Eye (tissue), 1 donor: ENCODE results near the gene TLE5.
"Not testable (repeated sequence)": the region's sequence is repeated elsewhere in the genome, so short reads cannot be mapped to it uniquely, and the experiment has no call there.

Source experiments
- DNase-seq: peaks from one replicate; pipeline ENCODE4 v3.0.0-alpha.2; 2015

TLE5 gene

DNA sequence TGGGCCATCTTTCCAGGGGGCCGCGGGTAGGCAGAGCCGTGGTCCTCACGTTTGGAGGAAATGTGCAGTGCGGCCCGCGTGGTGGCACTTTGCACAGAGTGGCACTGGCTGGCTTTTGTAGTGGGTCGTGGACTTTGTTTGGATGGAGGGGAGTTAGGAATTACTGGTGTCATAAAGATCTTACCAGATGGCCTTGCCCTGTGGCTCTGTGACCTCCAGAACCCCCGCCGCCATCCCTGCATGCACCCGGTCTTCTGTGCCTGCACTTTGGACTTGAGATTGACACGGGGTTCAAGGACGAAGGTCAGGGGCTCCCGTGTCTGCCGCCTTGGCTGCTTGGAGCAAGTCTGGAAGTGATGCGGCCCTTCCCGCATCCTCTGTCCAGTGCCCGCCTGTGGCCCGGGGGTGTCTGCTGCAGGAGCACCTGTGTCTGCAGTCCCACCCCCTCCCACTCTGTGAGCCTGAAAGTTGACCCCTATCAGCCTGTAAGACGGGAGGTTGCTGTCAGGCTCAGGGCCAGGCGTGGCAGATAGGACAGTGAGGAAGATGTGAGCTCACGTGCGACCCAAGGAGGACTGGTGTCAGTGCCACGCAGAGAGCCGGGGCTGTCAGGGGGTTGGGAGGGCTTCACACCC, 34.1 kb upstream of the TLE5 start:
- DNase-seq, result no peak

DNA sequence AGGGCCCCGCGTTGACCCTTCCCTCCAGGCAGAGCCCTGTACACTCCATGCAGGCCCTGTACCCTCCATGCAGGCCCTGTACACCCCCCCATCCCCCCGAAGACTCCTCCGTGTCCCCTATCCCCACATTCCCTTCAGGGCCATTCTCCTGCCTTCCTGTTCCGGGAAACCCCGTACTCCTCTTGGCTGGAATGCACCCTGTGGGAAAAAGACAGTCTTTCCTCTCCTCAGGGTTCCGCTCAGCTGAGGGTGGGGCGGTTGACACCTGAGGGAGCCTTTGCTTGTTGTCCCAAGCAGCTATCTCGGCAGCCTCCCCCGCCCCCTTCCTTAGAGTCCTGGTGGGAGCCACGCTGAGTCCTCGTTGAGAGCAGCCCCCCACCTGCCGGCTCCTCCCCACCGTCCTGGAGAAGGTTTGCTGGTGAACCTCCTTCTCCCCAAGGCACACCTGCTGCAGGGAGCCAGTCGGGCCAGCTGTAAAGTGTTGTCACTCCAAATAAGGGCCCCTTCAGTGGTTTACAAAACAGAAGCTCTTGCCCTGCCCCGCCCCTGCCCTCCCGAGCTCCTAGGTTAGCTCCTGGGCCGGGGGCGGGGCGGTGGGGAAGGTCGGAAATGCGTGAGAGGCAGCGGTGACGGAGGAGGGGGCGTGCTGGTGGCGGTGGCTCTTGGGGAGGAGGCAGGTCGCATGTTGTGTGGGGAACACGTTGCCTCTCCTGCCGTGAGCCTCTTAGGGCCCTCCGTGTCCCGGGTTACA, 33.3 kb upstream of the TLE5 start:
- no peak for DNase-seq

DNA sequence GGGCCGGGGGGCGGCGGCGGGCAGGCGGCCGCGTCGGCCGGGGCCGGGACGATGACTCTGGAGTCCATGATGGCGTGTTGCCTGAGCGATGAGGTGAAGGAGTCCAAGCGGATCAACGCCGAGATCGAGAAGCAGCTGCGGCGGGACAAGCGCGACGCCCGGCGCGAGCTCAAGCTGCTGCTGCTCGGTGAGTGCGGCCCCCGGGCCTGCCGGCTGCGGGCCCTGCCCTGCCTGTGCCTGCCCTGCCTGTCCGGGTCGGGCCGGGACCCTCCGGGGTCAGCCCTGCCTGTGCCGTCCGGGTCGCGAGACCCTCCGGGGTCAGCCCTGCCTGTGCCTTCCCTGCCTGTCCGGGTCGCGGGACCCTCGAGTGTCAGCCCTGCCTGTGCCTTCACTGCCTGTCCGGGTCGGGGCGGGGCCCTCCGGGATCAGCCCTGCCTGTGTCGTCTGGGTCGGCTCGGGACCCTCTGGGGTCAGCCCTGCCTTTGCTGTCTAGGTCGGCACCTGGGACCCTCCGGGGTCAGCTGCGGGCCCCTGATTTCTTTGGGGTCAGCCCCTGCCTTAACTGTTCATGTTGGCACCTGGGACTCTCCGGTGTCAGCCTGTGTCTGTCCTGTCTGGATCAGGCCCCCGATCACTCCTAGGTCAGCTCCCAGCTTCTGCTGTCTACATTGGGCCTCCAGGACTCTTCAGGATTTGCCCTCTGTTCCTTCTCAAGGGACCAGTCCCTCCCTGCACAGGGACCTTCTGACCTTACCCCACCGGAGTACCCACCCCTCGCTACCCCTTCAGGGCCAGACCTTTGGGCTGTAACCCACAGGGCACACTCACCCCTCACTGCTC, 32.5 kb upstream of the TLE5 start:
- DNase-seq, result peak; percentile 62

DNA sequence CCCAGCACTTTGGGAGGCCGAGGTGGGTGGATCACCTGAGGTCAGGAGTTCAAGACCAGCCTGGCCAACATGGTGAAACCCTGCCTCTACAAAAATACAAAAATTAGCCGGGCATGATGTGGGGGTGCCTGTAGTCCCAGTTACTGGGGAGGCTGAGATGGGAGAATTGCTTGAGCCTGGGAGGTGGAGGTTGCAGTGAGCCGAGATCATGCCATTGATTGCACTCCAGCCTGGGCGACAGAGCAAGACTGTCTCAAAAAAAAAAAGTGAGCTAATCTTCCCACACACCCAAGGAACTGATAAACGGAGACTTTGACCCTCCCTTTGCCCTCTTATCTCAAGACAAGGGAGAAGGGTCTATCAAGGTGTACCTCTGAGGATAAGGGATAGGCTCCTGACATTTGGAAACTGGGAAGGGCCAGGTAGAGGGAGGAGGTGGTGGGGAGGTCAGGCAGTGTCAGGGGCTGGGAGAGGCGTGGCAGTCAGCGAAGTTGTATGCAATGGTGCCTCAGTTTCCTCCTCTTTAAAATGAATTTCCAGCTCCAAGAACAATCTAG, 27.1 kb upstream of the TLE5 start:
- not testable (repeated sequence) for DNase-seq

DNA sequence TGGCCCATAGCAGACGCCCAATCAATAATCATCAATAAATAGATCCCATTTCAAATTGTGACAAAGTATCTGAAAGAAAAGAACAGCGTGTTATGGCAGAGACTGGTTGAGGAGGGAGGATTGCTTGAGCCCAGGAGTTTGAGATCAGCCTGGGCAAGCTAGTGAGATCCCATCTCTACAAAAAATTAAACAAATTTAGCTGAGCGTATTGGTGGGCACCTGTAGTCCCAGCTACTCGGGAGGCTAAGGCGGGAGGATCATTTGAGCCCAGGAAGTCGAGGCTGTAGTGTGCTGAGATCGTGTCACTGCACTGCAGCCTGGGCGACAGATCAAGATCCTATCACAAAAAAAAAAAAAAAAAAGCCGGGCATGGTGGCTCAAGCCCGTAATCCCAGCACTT, 25.5 kb upstream of the TLE5 start:
- no peak for DNase-seq

DNA sequence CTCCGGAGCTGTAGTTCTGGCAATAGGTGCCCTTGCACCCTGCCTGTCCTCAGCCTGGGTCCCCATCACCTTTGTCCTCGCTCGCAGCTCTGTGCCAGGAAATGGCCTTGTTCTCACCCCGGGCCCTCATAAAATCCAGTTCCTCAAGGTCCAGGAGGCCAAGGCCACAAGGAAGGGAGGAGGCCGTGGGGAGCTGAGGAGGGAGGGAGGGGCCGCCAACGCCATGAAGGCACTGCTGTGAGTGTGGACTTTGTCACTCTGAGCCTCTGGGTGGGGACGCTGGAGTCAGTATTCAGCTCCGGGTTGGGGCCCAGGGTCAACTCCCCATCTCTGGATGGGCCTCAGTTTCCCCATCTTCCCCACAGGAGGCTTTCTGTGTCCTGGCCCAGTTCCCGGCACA, 22.6 kb upstream of the TLE5 start:
- DNase-seq, result no peak

DNA sequence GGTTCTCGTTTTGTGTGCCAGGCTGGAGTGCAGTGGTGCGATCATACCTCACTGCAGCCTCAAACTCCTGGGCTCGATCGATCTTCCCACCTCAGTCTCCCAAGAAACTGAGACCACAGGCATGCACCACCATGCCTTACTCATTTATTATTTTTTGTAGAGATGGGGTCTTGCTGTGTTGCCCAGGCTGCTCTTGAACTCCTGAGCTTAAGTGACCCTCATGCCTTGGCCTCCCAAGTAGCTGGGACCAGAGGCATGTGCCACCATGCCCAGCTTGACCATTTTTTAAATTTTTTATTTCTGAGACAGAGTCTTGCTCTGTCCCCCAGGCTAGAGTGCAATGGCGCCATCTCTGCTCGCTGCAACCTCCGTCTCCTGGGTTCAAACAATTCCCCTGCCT, 21.7 kb upstream of the TLE5 start:
- DNase-seq, result no peak

DNA sequence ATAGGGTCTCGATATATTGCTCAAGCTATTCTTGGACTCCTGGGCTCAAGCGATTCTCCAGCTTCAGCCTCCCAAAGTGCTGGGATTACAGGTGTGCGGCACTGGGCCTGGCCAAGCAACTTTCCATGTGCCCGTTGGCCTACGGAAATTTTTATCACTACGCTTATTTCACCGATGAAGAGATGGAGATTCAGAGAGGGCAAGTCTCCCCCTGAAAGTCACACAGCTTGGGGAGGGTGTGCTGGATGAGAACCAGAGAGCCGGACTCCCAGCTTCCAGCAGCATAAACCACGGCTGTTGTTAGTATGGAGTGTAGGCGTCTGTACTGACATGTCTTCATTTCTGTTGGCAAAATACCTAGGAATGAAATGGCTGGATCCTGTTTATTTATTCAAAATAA, 20.0 kb upstream of the TLE5 start:
- DNase-seq, result no peak

DNA sequence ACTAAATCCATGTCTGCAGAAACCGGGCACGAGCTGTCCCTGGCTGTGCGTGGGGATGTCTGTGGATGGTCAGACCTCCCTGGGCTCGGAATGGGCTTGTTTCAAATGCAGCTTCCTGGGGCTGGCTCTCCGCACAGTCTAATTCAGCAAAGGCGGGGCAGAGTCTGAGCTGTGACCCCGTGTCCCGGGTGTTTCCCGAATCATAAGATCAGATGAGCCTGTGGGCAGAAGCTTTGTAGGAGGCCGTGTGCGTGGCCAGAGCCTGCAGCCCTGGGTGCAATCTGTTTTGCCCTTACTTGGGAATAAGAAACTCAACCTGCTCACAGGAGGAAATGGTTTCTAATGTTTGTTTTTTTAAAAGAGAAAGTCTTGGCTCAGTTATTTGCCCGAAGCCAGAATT, 18.0 kb upstream of the TLE5 start:
- no peak for DNase-seq

DNA sequence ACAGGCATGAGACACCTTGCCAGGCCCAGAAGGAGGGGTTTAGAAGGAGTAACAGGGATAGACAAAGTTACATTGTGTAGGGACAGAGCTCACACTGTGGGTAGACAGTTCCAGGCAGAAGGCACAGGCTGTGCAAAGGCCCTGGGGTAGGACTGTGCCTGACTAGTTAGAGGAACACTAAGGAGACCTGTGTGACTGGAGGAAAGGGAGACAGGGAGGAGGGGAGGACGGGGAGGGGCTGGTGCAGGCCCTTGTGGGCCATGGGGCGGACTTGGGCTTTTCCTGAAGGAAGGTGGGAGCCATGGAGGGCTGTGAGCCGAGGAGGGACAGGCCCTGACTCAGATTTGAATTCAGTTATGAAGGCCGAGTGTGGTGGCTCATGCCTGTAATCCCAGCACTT, 17.3 kb upstream of the TLE5 start:
- no peak for DNase-seq

DNA sequence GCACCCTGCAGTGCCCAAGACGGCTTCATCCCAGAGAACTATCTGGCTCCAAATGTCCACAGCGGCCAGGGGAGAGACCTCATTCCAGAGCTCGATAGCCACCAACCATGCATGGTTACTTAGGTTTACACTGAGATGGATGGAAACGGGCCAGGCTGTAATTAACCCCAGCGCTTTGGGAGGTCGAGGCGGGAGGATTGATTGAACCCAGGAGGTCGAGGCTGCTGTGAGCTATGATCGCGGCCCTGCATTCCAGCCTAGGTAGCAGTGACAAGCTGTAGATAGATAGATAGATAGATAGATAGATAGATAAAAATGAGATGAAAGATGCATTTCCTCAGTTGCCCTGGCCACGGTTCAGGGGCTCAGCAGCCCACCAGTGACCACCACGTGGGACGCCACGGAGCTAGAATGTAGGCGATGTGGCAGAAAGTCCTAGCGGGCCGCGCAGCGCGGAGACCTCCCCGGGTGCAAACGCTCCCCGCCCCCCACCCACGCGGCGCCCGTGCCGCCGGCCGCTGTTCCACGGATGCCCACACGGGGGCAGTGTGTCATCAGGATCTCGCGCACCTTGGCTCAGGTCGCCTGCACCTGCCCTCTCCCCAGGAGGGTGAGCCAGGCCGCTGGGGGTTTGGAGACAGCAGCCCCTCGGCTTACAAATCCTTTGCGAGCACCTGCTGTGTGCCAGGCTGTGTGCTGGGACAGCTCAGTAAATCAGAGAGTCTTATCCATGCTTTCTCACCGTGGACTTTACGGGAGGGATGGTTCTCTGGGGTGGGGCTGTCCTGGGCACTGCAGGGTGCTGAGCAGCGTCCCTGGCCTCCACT, 13.5 kb upstream of the TLE5 start:
- peak; percentile 86 for DNase-seq

DNA sequence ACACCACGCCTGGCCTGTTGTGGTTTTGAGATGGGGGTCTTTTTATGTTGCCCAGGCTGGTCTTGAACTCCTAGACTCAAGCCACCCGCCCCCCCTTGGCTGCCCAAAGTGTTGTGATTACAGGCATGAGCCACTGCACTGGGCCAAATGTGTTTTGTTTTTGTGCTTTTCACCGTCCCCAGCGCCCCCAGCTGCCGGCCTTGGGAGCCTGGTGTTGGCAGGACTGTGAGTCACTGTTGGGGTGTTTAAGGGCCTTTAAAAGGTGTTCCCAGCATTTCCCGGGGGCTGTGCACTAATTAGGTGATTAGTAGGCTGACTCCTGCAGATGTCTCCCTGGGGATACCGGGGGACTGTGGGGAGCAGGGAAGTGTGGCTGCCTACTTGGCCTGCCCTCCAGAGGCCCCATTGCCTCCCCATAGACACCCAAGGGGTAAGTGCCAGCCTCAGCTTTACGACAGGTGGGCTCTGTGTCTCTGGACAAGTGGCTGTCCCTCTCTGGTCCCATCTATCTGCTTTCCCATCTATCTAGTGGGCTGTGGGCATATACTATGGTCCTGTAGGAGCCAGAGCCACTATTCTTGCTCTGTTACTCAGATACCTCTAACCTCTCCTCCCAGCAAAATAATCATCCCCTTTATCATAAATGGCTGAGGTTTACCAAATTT, 11.8 kb upstream of the TLE5 start:
- DNase-seq, result no peak

DNA sequence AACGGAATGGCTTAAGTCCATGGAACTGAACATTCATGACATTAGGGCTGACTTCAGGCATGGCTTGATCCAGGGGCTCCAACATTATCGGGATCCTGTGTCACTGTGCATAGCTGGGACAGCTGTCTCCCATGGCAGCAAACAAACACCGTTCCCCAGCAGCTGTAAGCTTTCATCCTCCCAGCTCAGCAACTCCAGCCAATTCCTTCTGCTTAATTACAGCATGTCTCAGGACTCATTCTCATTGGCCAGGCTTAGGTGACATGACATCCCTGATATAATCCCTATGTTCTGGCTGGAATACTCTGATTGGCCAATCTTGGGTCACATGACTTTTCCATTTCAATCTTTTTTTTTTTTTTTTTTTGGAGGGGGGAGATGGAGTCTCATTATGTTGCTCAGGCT, 10.9 kb upstream of the TLE5 start:
- peak; percentile 75 for DNase-seq

DNA sequence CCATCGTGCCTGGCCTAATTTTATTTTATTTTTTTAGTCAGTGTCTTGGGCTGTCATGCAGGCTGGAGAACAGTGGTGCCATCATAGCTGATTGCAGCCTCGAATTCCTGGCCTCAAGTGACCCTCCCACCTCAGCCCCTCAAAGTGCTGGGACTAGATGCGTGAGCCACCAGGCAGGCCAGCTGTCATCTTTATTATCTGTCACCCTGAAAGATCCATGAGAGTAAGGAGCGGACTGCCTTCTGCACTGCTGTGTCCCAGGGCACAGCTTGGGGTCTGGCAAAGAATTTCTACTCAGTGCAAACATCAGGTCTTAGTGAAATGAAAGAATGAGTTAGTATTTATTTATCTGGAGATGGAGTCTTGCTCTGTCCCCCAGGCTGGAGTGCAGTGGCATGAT, 9.5 kb upstream of the TLE5 start:
- peak; percentile 75 for DNase-seq

DNA sequence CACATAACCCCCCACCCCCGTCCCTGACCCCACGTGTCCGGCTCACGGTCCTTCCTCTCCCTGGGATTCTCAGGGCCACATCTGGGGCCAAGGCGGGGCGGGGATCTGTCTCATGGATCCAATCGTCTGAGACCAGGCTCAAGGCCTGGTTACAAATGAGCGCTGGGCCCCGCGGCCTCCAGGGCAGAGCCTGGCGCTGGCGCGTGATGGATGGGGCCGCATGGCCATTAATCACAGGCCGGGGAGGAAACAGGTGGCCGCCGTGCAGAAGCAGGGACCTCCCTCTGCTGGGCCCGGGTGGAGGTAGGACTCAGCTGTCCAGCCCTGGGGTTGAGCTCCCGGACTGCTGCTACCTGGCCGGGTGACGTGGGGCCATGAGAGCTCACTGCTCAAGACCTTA, 5.8 kb upstream of the TLE5 start:
- DNase-seq, result peak; percentile 46

DNA sequence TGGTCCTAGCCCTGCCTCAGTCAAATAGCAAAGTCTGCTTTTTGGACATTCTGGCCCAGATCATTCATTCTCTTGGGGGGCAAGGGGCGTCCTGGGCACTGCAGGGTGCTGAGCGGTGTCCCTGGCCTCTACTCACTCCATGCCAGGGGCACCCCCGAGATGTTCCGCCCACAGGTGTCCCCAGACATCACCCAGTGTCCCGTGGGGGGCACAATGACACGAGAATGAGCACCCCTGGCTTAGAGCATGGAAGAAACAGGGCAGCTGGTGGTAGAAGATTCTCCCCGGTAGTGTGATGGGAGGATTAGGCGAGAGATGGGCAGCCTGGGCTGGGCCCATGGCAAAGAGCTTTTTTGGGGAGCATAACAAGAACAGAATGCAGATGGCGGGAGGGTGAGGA, 5.3 kb upstream of the TLE5 start:
- DNase-seq, result no peak

DNA sequence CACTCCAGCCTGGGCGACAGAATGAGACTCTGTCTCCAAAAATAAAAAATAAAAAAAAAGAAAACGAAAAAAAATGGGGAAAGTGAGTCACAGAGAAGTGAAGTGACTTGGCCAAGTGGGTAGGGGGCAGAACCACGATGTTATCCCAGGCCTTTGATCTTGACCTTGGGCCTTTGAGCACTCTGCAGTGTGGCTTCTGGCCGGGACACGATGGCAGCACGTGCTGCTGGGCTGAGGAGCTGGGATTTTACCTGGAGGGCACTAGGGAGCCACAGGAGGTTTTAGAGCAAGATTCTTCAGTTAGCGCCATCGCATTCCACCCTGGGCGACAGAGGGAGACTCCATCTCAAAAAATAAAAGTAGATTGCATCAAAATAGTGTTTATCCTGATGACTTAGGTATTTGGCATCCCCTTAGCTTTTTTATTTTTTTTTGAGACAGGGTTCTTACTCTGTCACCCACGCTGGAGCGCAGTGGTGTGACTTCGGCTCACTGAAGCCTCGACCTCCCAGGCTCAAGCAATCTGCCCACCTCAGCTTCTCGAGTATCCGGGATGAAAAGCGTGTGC, 4.3 kb upstream of the TLE5 start:
- DNase-seq, result no peak

DNA sequence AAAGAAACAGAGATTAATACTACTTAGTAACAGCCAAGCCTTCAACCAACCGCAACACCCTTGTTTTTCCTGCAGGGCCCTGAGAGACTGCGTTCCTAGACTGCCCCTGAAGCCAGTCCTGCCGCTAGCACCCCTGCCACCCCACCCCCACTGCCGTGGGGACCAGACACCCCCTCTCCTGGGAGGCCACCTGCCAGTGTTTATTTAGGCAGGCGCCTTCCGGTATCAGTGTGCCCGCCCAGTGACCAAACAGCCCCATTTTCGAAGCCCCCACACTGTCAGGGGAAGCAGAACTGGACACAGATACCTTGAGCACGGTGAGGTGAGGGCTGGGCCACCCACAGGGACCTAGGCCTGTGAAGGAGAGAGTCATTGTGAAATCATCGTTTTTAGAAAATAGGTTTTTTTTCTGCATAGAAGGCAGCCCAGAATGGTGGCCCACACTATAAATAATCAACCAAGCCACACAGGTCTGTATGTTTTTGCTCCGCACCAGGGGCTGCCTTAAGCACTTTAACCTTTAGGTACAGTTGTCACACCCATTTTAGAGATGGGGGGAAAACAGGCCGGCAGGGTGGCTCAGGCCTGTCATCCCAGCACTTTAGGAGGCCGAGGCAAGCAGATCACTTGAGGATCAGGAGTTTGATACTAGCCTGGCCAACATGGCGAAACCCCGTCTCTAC, 3.5 kb upstream of the TLE5 start:
- no peak for DNase-seq

DNA sequence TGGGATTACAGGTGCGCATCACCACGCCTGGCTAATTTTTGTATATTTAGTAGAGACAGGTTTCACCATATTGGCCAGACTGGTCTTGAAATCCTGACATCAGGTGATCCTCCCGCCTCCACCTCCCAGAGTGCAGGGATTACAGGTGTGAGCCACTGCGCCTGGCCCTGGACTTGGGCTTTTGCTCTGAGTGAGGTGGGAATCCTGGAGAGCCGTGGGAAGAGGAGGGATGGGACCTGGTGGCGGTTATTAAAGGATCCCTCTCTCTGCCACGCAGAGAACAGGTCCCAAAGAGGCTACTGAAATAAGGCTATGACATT, 1.7 kb upstream of the TLE5 start:
- DNase-seq, result no peak

DNA sequence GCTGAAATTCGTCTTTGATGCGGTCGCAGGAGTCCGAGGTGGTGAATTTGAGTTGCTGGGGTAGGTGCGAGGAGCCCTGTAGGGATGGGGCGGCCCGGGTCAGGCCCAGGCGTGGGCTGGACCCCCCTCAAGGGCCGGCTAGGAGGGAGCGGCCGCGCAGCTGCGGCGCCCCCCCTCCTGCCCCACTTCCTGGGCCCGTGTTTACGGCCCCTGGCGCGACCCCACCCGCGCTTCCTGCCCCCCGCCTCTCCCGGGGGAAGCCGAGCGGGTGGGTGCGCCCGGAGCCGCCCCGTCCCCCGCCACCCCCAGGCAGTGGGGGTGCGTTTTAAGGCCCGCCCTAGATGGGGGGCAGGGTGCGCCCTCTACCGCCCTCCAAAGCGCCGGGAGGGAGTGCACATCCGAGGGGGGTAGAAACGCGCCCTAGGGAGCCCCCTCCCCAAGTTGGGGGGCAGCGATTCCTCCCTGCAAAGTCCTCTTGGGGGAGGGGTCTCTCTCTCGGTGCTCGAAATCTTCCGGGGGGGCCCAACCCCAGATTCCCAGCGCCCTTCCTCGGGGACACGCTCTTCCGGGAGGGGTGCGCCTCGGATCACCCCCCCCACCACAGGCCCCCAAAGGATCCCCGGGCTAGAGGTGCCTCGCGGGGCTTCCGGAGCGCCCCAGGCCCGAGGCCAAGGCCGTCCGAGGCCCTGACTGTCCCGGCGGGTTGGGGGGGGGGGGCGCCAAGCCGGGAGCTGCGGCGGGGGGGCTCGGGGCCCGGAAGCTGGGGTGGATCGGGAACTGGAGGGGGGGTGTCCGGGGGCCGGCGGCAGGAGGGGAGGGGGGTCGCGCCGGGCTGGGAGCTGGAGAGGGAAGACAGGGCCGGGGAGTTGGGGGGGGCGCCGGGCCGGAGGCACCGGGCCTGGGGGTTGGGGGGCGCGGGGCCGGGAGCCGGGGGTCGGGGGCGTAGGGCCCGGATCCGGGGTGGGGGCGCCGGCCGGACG, 823 bp downstream of the TLE5 start:
- DNase-seq, result peak; percentile 62
